HT-29 (cell line): ENCODE results near the gene SNAP23. TPM values are rescaled to one million over a fixed set of nuclear protein-coding genes. Genes with fewer than 3 reads are reported as not detected.
A peak's percentile ranks its signal among the peaks of the same experiment; 100 is the strongest.

Source experiments
- DNase-seq: peaks from one replicate; pipeline ENCODE4 v3.0.0-alpha.2; 2015; ENCODE audit warnings: low spot score
- total RNA-seq: library from RNA; depleted of rRNA; stranded (reverse); fragments of >200 nt; shearing (Covaris generic); gene quantifications from 2 replicates; pipeline ENCODE4 v1.2.3, GENCODE V29; 2014

Gene SNAP23
- total RNA-seq, 1 experiment from 2014 or later: 39.5 TPM

- DNase-seq: peak; percentile 77
Observed at GRCh38 chr15:42494998-42495360, 455 bp upstream of the SNAP23 start.

DNA sequence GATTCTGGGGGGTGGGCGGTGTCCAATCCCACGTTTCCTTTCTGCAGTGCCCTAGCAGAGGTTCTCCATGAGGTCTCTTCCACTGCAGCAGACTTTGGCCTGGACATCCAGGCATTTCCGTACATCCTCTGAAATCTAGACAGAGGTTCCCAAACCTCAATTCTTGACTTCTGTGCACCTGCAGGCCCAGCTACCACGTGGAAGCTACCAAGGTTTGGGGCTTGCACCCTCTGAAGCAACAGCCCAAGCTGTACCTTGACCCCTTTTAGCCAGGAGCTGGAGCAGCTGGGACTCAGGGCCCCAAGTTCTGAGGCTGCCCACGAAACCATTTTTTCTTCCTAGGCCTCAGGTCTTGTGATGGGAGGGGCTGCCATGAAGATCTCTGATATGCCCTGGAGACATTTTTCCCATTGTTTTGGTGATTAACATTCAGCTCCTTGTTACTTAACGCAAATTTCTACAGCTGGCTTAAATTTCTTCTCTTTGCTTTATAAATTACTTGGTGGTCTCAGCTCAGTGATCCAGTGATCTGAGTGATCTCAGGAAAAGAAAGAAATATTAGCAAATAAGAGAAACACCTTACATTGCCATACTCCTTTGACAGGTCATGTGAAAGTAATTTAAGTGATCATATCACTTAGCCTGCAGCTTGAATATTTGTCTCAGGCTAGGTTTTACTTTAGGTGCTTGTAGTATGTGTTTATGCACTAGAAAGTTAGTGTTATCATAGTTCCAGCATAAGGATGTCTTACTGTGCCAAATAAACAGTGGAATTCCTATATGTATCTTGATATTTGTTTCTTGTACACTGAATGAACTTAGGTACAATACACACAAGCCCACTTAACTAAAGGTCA, 3.0 kb downstream of the SNAP23 start:
- no peak for DNase-seq

GRCh38 chr15:42499858-42500609, 4.6 kb downstream of the SNAP23 start:
- no peak for DNase-seq

DNA sequence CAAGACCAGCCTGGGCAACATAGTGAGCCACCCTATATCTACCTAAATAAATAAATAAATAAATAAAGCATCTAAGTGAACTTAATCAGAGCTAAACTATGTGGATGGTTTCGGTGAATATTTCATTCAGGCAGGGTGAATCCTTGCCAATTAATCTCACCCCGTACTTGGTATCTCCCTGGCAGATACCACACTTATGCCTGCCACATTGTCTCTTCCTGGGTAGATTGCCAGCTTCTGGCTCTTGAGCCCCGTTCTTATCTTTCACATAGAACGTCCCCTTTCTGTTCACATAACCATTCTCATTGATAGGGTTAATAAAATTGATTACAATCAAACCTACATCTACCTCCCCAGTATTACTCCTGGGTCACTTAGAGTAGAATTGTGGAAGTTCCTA, 7.0 kb downstream of the SNAP23 start:
- no peak for DNase-seq

- no peak for DNase-seq
Observed at GRCh38 chr15:42503825-42504224, 8.4 kb downstream of the SNAP23 start.

DNA sequence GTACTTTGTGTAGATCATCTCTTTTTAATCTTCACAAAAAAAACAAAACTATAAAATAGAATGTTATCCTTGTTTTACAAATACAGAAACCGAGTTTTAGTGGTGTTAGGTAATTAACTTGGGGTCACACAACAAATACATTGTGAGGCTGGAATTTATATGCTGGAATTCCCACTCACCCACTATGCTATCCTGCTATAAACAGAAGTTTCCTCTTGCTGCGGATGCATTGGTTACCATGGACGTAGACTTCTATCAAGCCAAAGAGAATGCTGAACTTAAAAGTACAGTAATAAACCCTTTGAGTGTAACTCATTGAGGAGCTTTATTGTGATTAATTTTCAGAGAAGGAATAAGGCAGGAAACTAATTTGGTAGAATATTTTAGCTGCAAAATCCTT, 9.2 kb downstream of the SNAP23 start:
- DNase-seq: no peak

DNA sequence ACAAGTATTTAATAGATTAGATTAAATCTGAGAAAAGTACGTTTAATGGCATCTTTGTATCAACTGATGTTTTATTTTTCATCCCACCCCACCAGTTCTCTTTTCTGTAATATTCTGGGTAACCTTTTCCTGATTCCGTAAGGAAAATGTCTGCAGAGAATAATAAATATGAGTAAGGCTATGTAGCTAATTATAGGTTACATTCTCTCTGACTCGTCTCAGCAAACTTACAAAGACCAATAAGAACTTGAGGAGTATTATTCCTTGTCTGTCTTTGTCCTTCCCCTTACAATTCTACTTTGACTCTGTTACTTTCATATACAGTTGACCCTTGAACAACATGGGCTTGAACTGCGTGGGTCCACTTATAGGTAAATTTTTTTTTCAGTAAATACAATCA, 12.1 kb downstream of the SNAP23 start:
- DNase-seq: no peak

DNA sequence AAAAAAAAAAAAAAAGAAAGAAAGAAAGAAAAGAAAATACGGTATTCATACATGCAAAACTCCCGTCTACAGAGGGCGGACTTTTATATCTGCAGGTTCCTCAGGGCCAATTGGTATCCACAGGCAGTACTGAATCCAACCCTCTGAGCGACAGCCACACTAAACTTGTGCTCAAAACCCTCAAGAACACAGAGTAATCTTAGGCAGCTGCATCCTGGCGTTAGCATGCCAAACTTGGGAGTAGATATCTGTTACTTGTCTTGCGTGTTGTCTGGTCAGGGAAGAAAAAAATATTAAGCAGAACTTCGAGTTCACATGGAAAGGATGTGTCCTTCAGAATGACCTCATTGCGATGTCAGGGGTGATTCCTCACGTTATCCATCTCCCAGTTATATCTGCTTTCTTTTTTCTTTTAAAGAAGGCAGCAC, 12.8 kb downstream of the SNAP23 start:
- DNase-seq: no peak

- DNase-seq: no peak
Observed at GRCh38 chr15:42510258-42511006, 15.0 kb downstream of the SNAP23 start.

- no peak for DNase-seq
Observed at GRCh38 chr15:42511007-42511391, 15.6 kb downstream of the SNAP23 start.

GRCh38 chr15:42523331-42523730, 27.9 kb downstream of the SNAP23 start:
- no peak for DNase-seq

GRCh38 chr15:42528970-42529369, 33.5 kb downstream of the SNAP23 start:
- no peak for DNase-seq

DNA sequence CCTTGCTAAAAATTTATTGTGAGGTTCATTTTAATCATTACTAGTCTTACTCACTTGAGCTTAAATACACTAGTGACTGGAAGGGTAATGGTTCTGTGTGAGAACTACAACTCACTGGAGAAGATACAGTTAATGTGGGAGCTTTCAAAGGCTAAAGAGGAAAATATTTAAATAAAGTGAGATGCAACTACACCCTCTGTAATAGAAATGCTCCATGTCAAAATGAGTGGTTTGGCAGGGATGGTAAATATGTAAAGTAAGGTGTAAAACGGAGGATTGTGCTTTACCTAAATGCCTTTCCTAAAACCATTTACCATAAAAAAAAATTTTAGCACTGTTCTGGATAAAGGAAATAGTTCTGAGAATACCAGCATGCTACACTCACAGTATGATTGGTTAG, 37.8 kb downstream of the SNAP23 start:
- no peak for DNase-seq

DNA sequence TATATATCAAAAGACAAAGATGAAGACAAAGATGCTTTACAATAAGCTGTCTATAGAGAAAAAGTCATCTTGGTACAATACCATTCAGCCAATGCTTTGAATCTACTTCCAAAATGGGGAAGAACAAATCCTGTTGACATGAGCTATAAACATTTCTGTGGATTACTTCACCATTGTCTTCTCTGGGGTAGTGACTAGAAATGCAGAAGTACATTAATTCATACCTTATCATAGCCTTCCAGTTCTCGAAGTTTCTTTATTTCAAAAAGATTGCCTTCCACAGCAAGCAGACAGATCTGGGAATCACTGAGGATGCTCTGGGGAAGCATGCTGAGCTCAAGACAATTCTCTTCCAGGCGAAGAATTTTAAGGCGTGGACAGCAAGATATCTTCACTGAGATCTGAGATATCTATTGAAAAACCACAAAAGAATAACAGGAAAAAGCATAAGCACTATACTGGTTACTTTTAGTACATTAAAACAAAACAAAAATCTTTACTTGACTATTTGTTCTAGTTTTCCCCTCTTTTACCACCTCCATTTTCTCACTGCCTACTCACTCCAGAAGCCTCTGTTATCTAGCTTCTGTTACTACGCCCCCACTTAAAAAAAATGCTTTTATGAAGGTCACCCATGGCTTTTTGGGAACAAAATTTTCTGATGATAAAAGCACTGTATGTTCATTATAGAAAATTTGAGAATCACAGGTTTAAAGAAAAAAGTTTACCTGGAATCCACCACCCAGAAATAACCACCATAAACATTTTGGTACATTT, 49.6 kb downstream of the SNAP23 start:
- no peak for DNase-seq

DNA sequence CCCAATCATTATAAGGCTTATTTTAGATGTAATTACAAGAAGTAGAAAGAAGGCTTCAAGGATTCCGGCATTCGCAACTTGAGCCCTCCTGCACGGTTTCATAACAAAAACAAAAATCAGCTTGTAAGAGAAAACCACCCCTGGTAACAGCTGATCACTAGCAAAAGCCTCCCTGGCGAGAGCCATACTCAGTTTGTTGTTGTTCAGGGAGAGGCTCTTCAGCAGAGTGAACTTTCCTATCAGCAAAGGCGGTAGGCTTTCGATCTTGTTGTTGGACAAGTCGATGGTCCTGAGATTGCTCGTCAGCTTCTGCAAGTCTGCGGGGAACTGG, 52.4 kb downstream of the SNAP23 start:
- no peak for DNase-seq

GRCh38 chr15:42548249-42549031, 53.0 kb downstream of the SNAP23 start, which contains the start of the genes HAUS2 and LRRC57:
Gene HAUS2, plus strand, starts transcription at chr15:42548838. Its CDS starts 35 bp downstream, at chr15:42548873.
Gene LRRC57, minus strand, starts transcription at chr15:42548793. Its CDS starts 359 bp downstream, at chr15:42548434.
- peak; percentile 95 for DNase-seq

- DNase-seq: peak; percentile 79
Observed at GRCh38 chr15:42549032-42549491, 53.6 kb downstream of the SNAP23 start.

DNA sequence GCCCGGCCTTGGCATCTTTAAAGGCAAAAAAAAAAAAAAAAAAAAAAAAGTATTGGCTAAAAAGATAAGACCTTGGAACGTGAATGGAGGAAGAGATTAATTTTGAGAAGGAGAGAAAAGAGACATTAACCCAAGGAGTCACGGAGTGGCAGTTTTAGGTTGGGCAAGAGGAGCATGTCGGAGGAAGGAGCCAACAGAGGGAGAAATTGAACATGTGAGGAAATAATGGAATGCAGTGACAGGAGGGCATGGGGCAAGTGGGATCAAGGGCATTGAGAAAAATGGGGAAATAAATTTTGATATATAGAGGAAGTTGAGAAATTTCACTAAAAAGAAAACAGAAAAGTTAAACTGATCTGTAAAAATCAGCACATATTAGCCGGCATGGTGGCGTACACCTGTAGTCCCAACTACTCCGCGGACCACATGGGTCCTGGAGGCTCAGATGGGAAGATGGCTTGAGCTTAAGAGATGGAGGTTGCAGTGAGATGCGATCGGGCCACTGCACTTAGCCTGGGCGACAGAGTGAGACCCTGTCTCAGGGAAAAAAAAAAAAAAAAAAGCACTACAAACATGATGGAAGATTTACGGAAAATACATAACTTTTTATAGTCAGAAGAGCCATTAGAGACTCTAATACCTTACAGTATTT, 54.4 kb downstream of the SNAP23 start:
- no peak for DNase-seq

DNA sequence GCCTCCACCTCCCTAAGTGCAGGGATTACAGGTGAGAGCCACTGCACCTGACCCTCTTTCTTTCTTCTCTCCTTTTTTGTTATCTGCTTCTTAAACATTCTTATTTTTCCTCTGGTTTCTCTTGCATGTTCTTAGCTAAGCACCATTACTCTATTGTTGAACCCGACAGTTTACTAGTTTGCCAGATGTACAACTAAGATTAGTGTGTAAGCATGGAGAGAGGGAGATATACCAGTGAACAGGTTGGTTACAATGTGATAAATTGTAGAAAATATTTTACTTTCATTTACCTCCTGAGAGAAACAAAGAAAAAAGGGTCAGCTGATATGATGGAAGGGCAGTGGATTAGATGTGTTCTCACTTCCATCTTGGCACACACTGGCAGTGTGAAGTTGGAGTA, 58.1 kb downstream of the SNAP23 start:
- DNase-seq: no peak
